ENCODE measurements around the gene CD38. TPM values are rescaled to one million over a fixed set of nuclear protein-coding genes. Genes with fewer than 3 reads are reported as not detected.

Gene CD38
- total RNA-seq, 2 experiments from 2014 or later, result 99.9 to 110 TPM

GRCh38 chr4:15769202-15769601 lies 8.9 kb upstream of the CD38 start:
- DNase-seq (no peak), ATAC-seq (ENCODE audit: low read depth) (no peak)
- Mint-ChIP-seq H3K27me3 (no peaks in the 10 kb centered on the region), H3K27ac (peak overlapping the region; percentile 35), H3K36me3 (peaks cover 21% of the 10 kb centered on the region), H3K4me3 (no peak overlapping the region), H3K9me3 (no peaks in the 10 kb centered on the region), H3K4me1 (peaks cover 71% of the 10 kb centered on the region)
- POLR2A ChIA-PET, result interaction anchor here (1.2 to 1.5 kb wide), 2 partner anchors 12 to 456 kb away, joined by 3 to 4 read pairs; no protein-coding TSS in a partner anchor

- Mint-ChIP-seq H3K4me1 (peaks cover 64% of the 10 kb centered on the region), H3K27me3 (no peaks in the 10 kb centered on the region), H3K4me3 (peak overlapping the region; percentile 54), H3K36me3 (peaks cover 27% of the 10 kb centered on the region), H3K27ac (peak overlapping the region; percentile 82), H3K9me3 (peaks cover 3% of the 10 kb centered on the region)
- ATAC-seq (ENCODE audit: low read depth) (peak; percentile 82), DNase-seq (no peak)
- POLR2A ChIA-PET, result interaction anchor here (1.2 to 2.1 kb wide), 4 partner anchors 8 to 17 kb away, joined by 3 to 10 read pairs (median 6); no protein-coding TSS in a partner anchor
Measured at GRCh38 chr4:15771216-15772058, 6.7 kb upstream of the CD38 start.

GRCh38 chr4:15774020-15774420 lies 4.1 kb upstream of the CD38 start:
- no peak for DNase-seq
- Mint-ChIP-seq H3K4me1 (peaks cover 69% of the 10 kb centered on the region), H3K9me3 (peaks cover 3% of the 10 kb centered on the region), H3K4me3 (no peak overlapping the region), H3K27ac (peak overlapping the region; percentile 17), H3K27me3 (no peaks in the 10 kb centered on the region), H3K36me3 (peaks cover 25% of the 10 kb centered on the region)
- POLR2A ChIA-PET, result interaction anchor here (1.4 kb wide), 1 partner anchor 18 kb away, joined by 5 read pairs; no protein-coding TSS in a partner anchor
- ATAC-seq (ENCODE audit: low read depth), result no peak

GRCh38 chr4:15776871-15777648 lies 1.1 kb upstream of the CD38 start:
- Mint-ChIP-seq H3K4me3 (peak overlapping the region; percentile 92), H3K9me3 (peaks cover 3% of the 10 kb centered on the region), H3K27me3 (no peaks in the 10 kb centered on the region), H3K4me1 (peaks cover 70% of the 10 kb centered on the region), H3K27ac (peak overlapping the region; percentile 92), H3K36me3 (peaks cover 53% of the 10 kb centered on the region)
- no peak for DNase-seq
- POLR2A ChIA-PET, result interaction anchor here (0.7 to 4.4 kb wide), 3 partner anchors 11 to 20 kb away, joined by 3 to 52 read pairs (median 11); no protein-coding TSS in a partner anchor
- no peak for ATAC-seq (ENCODE audit: low read depth)

- Mint-ChIP-seq H3K9me3 (peaks cover 3% of the 10 kb centered on the region), H3K27me3 (no peaks in the 10 kb centered on the region), H3K27ac (peak overlapping the region; percentile 92), H3K36me3 (peaks cover 55% of the 10 kb centered on the region), H3K4me3 (peak overlapping the region; percentile 92), H3K4me1 (peaks cover 69% of the 10 kb centered on the region)
- DNase-seq (no peak), ATAC-seq (ENCODE audit: low read depth) (no peak)
- POLR2A ChIA-PET, result interaction anchor here (1.9 to 4.4 kb wide), 2 partner anchors 12 to 21 kb away, joined by 11 to 52 read pairs; no protein-coding TSS in a partner anchor
Measured at GRCh38 chr4:15777697-15778288, 335 bp upstream of the CD38 start.

- Mint-ChIP-seq H3K27ac (peak overlapping the region; percentile 83), H3K27me3 (no peaks in the 10 kb centered on the region), H3K9me3 (peaks cover 3% of the 10 kb centered on the region), H3K4me1 (peaks cover 71% of the 10 kb centered on the region), H3K36me3 (peaks cover 62% of the 10 kb centered on the region), H3K4me3 (peak overlapping the region; percentile 92)
- DNase-seq (no peak), ATAC-seq (ENCODE audit: low read depth) (no peak)
- POLR2A ChIA-PET, result interaction anchor here (0.5 to 4.4 kb wide), 8 partner anchors 8 to 98 kb away, joined by 3 to 52 read pairs (median 5); partner anchors contain the start of gene FAM200B
Measured at GRCh38 chr4:15779306-15779705, 1.2 kb downstream of the CD38 start.

- no peak for DNase-seq
- H3K4me3 Mint-ChIP-seq, result peak overlapping the region; percentile 92
- no peaks in the 10 kb centered on the region for H3K27me3 Mint-ChIP-seq
- ATAC-seq (ENCODE audit: low read depth), result no peak
- H3K27ac Mint-ChIP-seq, result peak overlapping the region; percentile 83
- H3K36me3 Mint-ChIP-seq, result peaks cover 64% of the 10 kb centered on the region
- peaks cover 3% of the 10 kb centered on the region for H3K9me3 Mint-ChIP-seq
- POLR2A ChIA-PET, result interaction anchor here (0.6 to 4.4 kb wide), 8 partner anchors 9 to 103 kb away, joined by 3 to 52 read pairs (median 5); partner anchors contain the start of gene FAM200B
- H3K4me1 Mint-ChIP-seq, result peaks cover 69% of the 10 kb centered on the region
Measured at GRCh38 chr4:15779809-15780208, 1.7 kb downstream of the CD38 start.

- DNase-seq (no peak), ATAC-seq (ENCODE audit: low read depth) (no peak)
- peak overlapping the region; percentile 39 for H3K27ac Mint-ChIP-seq
- POLR2A ChIA-PET, result interaction anchor here (3.2 kb wide), 1 partner anchor 15 kb away, joined by 27 read pairs; no protein-coding TSS in a partner anchor
- H3K36me3 Mint-ChIP-seq, result peaks cover 71% of the 10 kb centered on the region
- peaks cover 70% of the 10 kb centered on the region for H3K4me1 Mint-ChIP-seq
- H3K9me3 Mint-ChIP-seq, result peaks cover 2% of the 10 kb centered on the region
- peak overlapping the region; percentile 73 for H3K4me3 Mint-ChIP-seq
- H3K27me3 Mint-ChIP-seq, result no peaks in the 10 kb centered on the region
Measured at GRCh38 chr4:15781427-15782095, 3.4 kb downstream of the CD38 start.

- peaks cover 65% of the 10 kb centered on the region for H3K4me1 Mint-ChIP-seq
- H3K36me3 Mint-ChIP-seq, result peaks cover 84% of the 10 kb centered on the region
- POLR2A ChIA-PET, result no interaction called here
- ATAC-seq (ENCODE audit: low read depth) (no peak), DNase-seq (no peak)
- no peak overlapping the region for H3K4me3 Mint-ChIP-seq
- peak overlapping the region; percentile 3 for H3K27ac Mint-ChIP-seq
- no peaks in the 10 kb centered on the region for H3K27me3 Mint-ChIP-seq
- H3K9me3 Mint-ChIP-seq, result peaks cover 2% of the 10 kb centered on the region
Measured at GRCh38 chr4:15783676-15784075, 5.5 kb downstream of the CD38 start.

- Mint-ChIP-seq H3K4me1 (peaks cover 64% of the 10 kb centered on the region), H3K27me3 (no peaks in the 10 kb centered on the region), H3K27ac (no peak overlapping the region), H3K4me3 (no peak overlapping the region), H3K9me3 (peaks cover 2% of the 10 kb centered on the region), H3K36me3 (peaks cover 82% of the 10 kb centered on the region)
- POLR2A ChIA-PET, result interaction anchor here (1.0 kb wide), 1 partner anchor 19 kb away, joined by 3 read pairs; no protein-coding TSS in a partner anchor
- ATAC-seq (ENCODE audit: low read depth), result no peak
- DNase-seq, result no peak
Measured at GRCh38 chr4:15784959-15785634, 7.0 kb downstream of the CD38 start.

GRCh38 chr4:15786743-15787142 lies 8.6 kb downstream of the CD38 start:
- no peak overlapping the region for H3K27ac Mint-ChIP-seq
- POLR2A ChIA-PET, result no interaction called here
- ATAC-seq (ENCODE audit: low read depth) (no peak), DNase-seq (no peak)
- no peaks in the 10 kb centered on the region for H3K27me3 Mint-ChIP-seq
- H3K9me3 Mint-ChIP-seq, result peaks cover 2% of the 10 kb centered on the region
- peaks cover 66% of the 10 kb centered on the region for H3K36me3 Mint-ChIP-seq
- peaks cover 48% of the 10 kb centered on the region for H3K4me1 Mint-ChIP-seq
- H3K4me3 Mint-ChIP-seq, result no peak overlapping the region

- Mint-ChIP-seq H3K27ac (no peak overlapping the region), H3K36me3 (peaks cover 49% of the 10 kb centered on the region), H3K9me3 (no peaks in the 10 kb centered on the region), H3K4me1 (peaks cover 31% of the 10 kb centered on the region), H3K27me3 (no peaks in the 10 kb centered on the region), H3K4me3 (no peak overlapping the region)
- ATAC-seq (ENCODE audit: low read depth) (no peak), DNase-seq (no peak)
- POLR2A ChIA-PET, result interaction anchor here (1.4 kb wide), 1 partner anchor 14 kb away, joined by 4 read pairs; no protein-coding TSS in a partner anchor
Measured at GRCh38 chr4:15792974-15793373, 14.8 kb downstream of the CD38 start.

All from activated naive CD8-positive, alpha-beta T cell treated with anti-CD3 and anti-CD28 coated beads, Interleukin-2, amount 10 ng/mL, durations not matched to agents 7 days and 5 days (primary cell).